Measurements from ENCODE around the gene MPPE1. TPM values are rescaled to one million over a fixed set of nuclear protein-coding genes. Genes with fewer than 3 reads are reported as not detected.

The MPPE1 gene
- total and polyA plus RNA-seq, 9 of the 15 experiments (the other 6 are each of a cell fraction or from before 2014, with no cell fraction given) = 10.7 to 19.5 (median 13.3) TPM

DNA sequence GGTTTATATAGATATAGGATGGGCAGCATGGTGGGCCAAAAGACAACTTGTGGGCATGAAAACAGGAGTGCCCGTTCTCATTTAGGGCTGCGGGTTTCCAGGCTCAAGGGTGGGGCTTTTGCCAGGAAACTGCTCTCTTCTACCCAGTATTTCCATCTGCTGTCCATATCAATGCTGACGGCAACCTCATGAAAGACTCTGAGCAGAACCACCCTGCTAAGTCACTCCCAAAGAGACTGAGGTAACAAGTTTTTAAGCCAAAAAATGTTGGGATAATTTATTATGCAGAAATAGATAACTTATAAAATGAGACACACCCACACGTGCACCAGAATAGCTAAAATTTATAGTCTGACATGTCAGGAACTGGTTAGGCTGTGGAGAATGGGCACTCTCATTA lies 36.1 kb upstream of the MPPE1 start:
- Histone ChIP-seq H3K4me2 (ENCODE audit: insufficient read depth, low read length) (no peak overlapping the region), H3K27me3 (ENCODE audit: control insufficient read depth in 2 of 2, insufficient read depth in 2 of 2, low read length in 2 of 2) (no peaks in the 10 kb centered on the region), H4K20me1 (replicated peaks; ENCODE audit: control insufficient read depth, insufficient read depth, low read length) (no peaks in the 10 kb centered on the region), H3K9ac (ENCODE audit: insufficient read depth in 1 of 2, low read depth in 2 of 2, low read length in 2 of 2) (no peak overlapping the region), H3K36me3 (ENCODE audit: control insufficient read depth, insufficient read depth, low read length) (no peaks in the 10 kb centered on the region), H3K4me3 (no peak overlapping the region), H3K9me3 (replicated peaks; ENCODE audit: control insufficient read depth, insufficient read depth, low read depth, low read length) (no peaks in the 10 kb centered on the region), H3K9me1 (ENCODE audit: control insufficient read depth, insufficient read depth, low read length) (no peaks in the 10 kb centered on the region), H3K27ac (ENCODE audit: extremely low read depth, low read depth, low read length) (no peak overlapping the region), H3K4me1 (replicated peaks in 1 of 2; ENCODE audit: control insufficient read depth in 2 of 2, insufficient read depth in 2 of 2, low read length in 2 of 2) (peaks cover 11 to 21% of the 10 kb centered on the region in 2 experiments; a peak in 4 of 5 replicates), H2AFZ (ENCODE audit: low read depth, low read length) (no peak overlapping the region), H3K79me2 (ENCODE audit: control insufficient read depth, insufficient read depth, low read length) (no peaks in the 10 kb centered on the region; the same call in 2 of the 3 replicates)
- intact Hi-C loops (cut with micrococcal nuclease) (no loop called here), in situ Hi-C loops (cut with MboI) (no loop called here)
- ATAC-seq = no peak
- CTCF ChIA-PET (ENCODE audit: low intra/inter-chr PET ratio) = no interaction called here
- POLR2A ChIA-PET = interaction anchor here (1.3 kb wide), 1 partner anchor 10 kb away, joined by 6 read pairs; no protein-coding TSS in a partner anchor
- no peak for DNase-seq (ENCODE audit: extremely low read depth in 1 of 4, low spot score in 3 of 4)
- TF ChIP-seq, protein P1, sequence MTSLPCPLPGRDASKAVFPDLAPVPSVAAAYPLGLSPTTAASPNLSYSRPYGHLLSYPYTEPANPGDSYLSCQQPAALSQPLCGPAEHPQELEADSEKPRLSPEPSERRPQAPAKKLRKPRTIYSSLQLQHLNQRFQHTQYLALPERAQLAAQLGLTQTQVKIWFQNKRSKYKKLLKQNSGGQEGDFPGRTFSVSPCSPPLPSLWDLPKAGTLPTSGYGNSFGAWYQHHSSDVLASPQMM (CRISPR knock-in tag; IDR thresholded peaks at IDR 0.05) = no peak
- no peak for TF ChIP-seq ZNF232 (CRISPR knock-in tag; IDR thresholded peaks at IDR 0.05)
- TF ChIP-seq U2AF1 (optimal IDR thresholded peaks at IDR 0.05; ENCODE audit: low read depth, low read length) = no peak
- no peak for TF ChIP-seq ZNF830 (CRISPR knock-in tag; IDR thresholded peaks at IDR 0.05)
- no peak for TF ChIP-seq MITF (IDR thresholded peaks at IDR 0.05)
- TF ChIP-seq ARID3A (IDR thresholded peaks at IDR 0.05; ENCODE audit: borderline replicate concordance, low read depth, low read length) = no peak
- no peak for TF ChIP-seq RBM15 (IDR thresholded peaks at IDR 0.05; ENCODE audit: insufficient read depth, low read length)
- TF ChIP-seq, protein P2, sequence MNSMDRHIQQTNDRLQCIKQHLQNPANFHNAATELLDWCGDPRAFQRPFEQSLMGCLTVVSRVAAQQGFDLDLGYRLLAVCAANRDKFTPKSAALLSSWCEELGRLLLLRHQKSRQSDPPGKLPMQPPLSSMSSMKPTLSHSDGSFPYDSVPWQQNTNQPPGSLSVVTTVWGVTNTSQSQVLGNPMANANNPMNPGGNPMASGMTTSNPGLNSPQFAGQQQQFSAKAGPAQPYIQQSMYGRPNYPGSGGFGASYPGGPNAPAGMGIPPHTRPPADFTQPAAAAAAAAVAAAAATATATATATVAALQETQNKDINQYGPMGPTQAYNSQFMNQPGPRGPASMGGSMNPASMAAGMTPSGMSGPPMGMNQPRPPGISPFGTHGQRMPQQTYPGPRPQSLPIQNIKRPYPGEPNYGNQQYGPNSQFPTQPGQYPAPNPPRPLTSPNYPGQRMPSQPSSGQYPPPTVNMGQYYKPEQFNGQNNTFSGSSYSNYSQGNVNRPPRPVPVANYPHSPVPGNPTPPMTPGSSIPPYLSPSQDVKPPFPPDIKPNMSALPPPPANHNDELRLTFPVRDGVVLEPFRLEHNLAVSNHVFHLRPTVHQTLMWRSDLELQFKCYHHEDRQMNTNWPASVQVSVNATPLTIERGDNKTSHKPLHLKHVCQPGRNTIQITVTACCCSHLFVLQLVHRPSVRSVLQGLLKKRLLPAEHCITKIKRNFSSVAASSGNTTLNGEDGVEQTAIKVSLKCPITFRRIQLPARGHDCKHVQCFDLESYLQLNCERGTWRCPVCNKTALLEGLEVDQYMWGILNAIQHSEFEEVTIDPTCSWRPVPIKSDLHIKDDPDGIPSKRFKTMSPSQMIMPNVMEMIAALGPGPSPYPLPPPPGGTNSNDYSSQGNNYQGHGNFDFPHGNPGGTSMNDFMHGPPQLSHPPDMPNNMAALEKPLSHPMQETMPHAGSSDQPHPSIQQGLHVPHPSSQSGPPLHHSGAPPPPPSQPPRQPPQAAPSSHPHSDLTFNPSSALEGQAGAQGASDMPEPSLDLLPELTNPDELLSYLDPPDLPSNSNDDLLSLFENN (IDR thresholded peaks at IDR 0.05; ENCODE audit: low read depth in 2 of 2, low read length in 2 of 2) = no peak
- TF ChIP-seq NR0B1 (IDR thresholded peaks at IDR 0.05; ENCODE audit: partially characterized antibody) = no peak
- 33% methylated on average over 4 of the region's 4 CpGs for WGBS (ENCODE audit: insufficient coverage, low coverage, missing lambda C conversion rate)
- no TSS peak for BruUV-seq (replicated peaks)
- FAIRE-seq = no peak
